OCI-LY3 (cell line): ENCODE data around the gene ORM1.

Experiments
- H2AFZ ChIP-seq: fragments of 200-600, 300-600 bp; shearing (Covaris generic); 2 replicates; pipeline ENCODE4 v1.6.0; 2014; ENCODE audit warnings: antibody characterized with exemption, low read depth, low read length
- H3K27ac ChIP-seq: fragments of 200-600, 300-600 bp; sonication (generic); 2 replicates; pipeline ENCODE4 v1.5.1; 2014; ENCODE audit warnings: mild to moderate bottlenecking, low read length, moderate library complexity, mixed read lengths
- H3K27me3 ChIP-seq: fragments of 200-600, 300-600 bp; sonication (generic); 2 replicates; pipeline ENCODE4 v1.6.1; 2014; ENCODE audit warnings: low read depth, low read length, mixed read lengths
- H3K36me3 ChIP-seq: fragments of 200-600, 300-600 bp; sonication (generic); replicated peaks from 2 replicates; pipeline ENCODE3; 2014; ENCODE audit warnings: low read depth, low read length, mixed read lengths
- H3K4me1 ChIP-seq: fragments of 300-600, 200-600 bp; sonication (generic); 2 replicates; pipeline ENCODE4 v1.6.1; 2014; ENCODE audit warnings: low read length, mixed read lengths
- H3K4me2 ChIP-seq: fragments of 200-600, 300-600 bp; sonication (generic); 2 replicates; pipeline ENCODE4 v1.6.1; 2014; ENCODE audit warnings: low read length, mixed read lengths
- H3K4me3 ChIP-seq: fragments of 300-600, 200-600 bp; sonication (generic); 2 replicates; pipeline ENCODE4 v1.5.1; 2014; ENCODE audit warnings: antibody characterized with exemption, mild to moderate bottlenecking, low read length, moderate library complexity
- H3K79me2 ChIP-seq: fragments of 300-600, 200-600 bp; shearing (Covaris generic); 2 replicates; pipeline ENCODE4 v1.6.1; 2014; ENCODE audit warnings: mild to moderate bottlenecking, low read length, mixed read lengths
- H3K9ac ChIP-seq: fragments of 300-600, 200-600 bp; shearing (Covaris generic); 2 replicates; pipeline ENCODE4 v1.6.0; 2014; ENCODE audit warnings: mild to moderate bottlenecking, low read length, moderate library complexity
- H3K9me3 ChIP-seq: fragments of 200-600, 300-600 bp; shearing (Covaris generic); 2 replicates; pipeline ENCODE4 v1.6.1; 2014; ENCODE audit warnings: low read length, mixed read lengths; ENCODE audit not compliant: insufficient read depth
- H4K20me1 ChIP-seq: fragments of 200-600, 300-600 bp; sonication (generic); 2 replicates; pipeline ENCODE4 v1.6.1; 2016; ENCODE audit warnings: low read length, mixed read lengths; ENCODE audit not compliant: insufficient read depth
- EZH2phosphoT487 ChIP-seq: fragments of 200-600 bp; shearing (Covaris generic); IDR thresholded peaks from 2 replicates; pipeline ENCODE4 v1.6.1; 2018; ENCODE audit warnings: antibody characterized with exemption, mixed run types, low read depth
- TF ChIP-seq, protein P1 (sequence below): fragments of 200-600, 300-600 bp; sonication (generic); IDR thresholded peaks from 2 replicates; pipeline ENCODE4 v1.5.1; 2014; ENCODE audit warnings: antibody characterized with exemption, low read length, low read depth

ORM1 gene

DNA sequence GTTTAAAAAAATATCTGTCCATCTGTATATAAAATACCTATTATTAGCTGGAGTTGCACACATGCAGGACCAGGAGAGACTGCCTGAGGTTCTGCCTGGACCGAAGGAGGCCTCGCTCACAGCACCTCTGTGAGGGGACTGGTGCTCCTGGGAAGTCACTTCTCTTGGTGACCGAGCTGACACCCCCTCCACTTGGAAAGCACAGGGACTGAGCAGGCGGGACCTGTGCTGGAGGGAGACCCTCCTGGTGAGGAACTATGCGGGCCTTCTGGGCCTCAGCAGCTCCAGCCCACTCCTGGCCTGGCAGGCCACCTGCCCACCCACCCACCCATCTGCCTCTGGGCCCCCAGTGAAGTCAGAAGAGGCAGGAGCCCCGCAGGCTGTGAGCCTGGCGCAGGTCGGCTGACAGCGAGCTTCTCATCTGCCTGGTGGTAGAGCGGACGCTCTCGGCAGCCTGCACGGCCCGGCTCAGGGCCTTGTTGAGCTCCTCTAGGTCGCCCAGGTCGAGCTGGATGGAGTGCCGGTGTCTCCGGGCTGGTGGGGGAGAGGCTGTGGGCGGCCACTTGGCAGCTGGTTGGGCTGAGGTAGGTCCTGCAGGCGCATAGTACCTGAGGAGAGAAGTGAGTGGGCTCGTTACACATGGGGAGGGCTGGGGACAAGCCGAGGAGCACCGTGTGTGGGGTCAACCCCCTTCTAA is 13.9 kb downstream of the ORM1 start:
- peaks cover 69% of the 10 kb centered on the region for H3K36me3 ChIP-seq
- no peak overlapping the region for H2AFZ ChIP-seq
- no peak for TF ChIP-seq EZH2phosphoT487
- TF ChIP-seq, protein P1, sequence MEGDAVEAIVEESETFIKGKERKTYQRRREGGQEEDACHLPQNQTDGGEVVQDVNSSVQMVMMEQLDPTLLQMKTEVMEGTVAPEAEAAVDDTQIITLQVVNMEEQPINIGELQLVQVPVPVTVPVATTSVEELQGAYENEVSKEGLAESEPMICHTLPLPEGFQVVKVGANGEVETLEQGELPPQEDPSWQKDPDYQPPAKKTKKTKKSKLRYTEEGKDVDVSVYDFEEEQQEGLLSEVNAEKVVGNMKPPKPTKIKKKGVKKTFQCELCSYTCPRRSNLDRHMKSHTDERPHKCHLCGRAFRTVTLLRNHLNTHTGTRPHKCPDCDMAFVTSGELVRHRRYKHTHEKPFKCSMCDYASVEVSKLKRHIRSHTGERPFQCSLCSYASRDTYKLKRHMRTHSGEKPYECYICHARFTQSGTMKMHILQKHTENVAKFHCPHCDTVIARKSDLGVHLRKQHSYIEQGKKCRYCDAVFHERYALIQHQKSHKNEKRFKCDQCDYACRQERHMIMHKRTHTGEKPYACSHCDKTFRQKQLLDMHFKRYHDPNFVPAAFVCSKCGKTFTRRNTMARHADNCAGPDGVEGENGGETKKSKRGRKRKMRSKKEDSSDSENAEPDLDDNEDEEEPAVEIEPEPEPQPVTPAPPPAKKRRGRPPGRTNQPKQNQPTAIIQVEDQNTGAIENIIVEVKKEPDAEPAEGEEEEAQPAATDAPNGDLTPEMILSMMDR = no peak
- no peak overlapping the region for H3K4me2 ChIP-seq
- no peaks in the 10 kb centered on the region for H3K27me3 ChIP-seq
- peaks cover 19% of the 10 kb centered on the region for H3K4me1 ChIP-seq
- H3K4me3 ChIP-seq = no peak overlapping the region
- H3K9ac ChIP-seq = no peak overlapping the region
- H3K9me3 ChIP-seq = no peaks in the 10 kb centered on the region
- H3K27ac ChIP-seq = no peak overlapping the region
- no peaks in the 10 kb centered on the region for H3K79me2 ChIP-seq
- peaks cover 7% of the 10 kb centered on the region; the same call in 1 of the 2 replicates for H4K20me1 ChIP-seq

- H3K27ac ChIP-seq = no peak overlapping the region
- H3K36me3 ChIP-seq = peaks cover 77% of the 10 kb centered on the region
- H2AFZ ChIP-seq = no peak overlapping the region
- H3K9me3 ChIP-seq = no peaks in the 10 kb centered on the region
- H3K9ac ChIP-seq = no peak overlapping the region
- H3K4me3 ChIP-seq = no peak overlapping the region
- no peaks in the 10 kb centered on the region for H3K79me2 ChIP-seq
- TF ChIP-seq EZH2phosphoT487 = no peak
- TF ChIP-seq, protein P1 = no peak
- peaks cover 14% of the 10 kb centered on the region for H3K4me1 ChIP-seq
- no peak overlapping the region for H3K4me2 ChIP-seq
- peaks cover 7% of the 10 kb centered on the region; the same call in 1 of the 2 replicates for H4K20me1 ChIP-seq
- no peaks in the 10 kb centered on the region for H3K27me3 ChIP-seq
These were observed 15.3 kb downstream of the ORM1 start for GRCh38 chr9:114338187-114338586.

- Histone ChIP-seq H4K20me1 (peaks cover 7% of the 10 kb centered on the region; the same call in 1 of the 2 replicates), H3K27me3 (no peaks in the 10 kb centered on the region), H3K27ac (no peak overlapping the region), H2AFZ (no peak overlapping the region), H3K79me2 (no peaks in the 10 kb centered on the region), H3K9me3 (no peaks in the 10 kb centered on the region), H3K4me3 (no peak overlapping the region), H3K36me3 (peaks cover 88% of the 10 kb centered on the region), H3K9ac (no peak overlapping the region), H3K4me1 (peaks cover 14% of the 10 kb centered on the region), H3K4me2 (no peak overlapping the region)
- TF ChIP-seq, protein P1 = peak; percentile 91
- TF ChIP-seq EZH2phosphoT487 = no peak
These were observed 16.4 kb downstream of the ORM1 start for GRCh38 chr9:114339130-114339908.

DNA sequence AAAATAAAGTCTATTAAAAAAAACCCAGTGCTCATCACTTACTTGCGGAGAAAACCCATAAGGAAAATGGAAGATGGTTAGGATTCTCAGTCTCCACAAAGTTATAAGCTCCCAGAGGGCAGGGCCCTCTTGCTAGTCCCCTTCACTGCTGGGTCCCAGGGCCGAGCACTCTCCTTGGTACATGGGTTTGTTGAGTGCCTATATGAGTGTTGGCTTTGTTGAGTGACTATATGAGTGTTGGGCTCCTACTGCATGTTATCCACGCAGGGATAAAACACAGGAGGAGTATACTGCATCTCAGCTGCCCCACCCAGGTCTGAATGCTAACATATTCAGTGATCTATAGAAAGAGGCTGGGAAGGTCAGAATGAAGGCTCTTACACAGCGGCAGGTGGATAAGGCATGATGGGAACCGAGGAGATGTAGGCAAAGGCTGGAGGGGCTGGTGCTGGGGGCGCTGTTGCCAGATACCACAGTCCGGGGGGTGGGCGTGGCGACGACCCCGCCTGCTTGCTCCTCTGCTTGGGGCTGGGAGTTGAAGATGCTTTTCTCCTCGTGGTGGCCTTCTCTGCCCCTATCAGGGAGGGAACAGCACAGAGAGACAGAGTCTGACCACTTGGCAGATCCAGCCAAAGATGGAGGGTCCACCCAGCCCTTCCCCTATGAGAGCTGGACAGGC is 18.4 kb downstream of the ORM1 start:
- H3K4me3 ChIP-seq = no peak overlapping the region
- peaks cover 7% of the 10 kb centered on the region; the same call in 1 of the 2 replicates for H4K20me1 ChIP-seq
- peaks cover 14% of the 10 kb centered on the region for H3K4me1 ChIP-seq
- no peaks in the 10 kb centered on the region for H3K79me2 ChIP-seq
- H3K4me2 ChIP-seq = no peak overlapping the region
- H3K9me3 ChIP-seq = no peaks in the 10 kb centered on the region
- no peak overlapping the region for H2AFZ ChIP-seq
- H3K27ac ChIP-seq = no peak overlapping the region
- H3K9ac ChIP-seq = no peak overlapping the region
- H3K27me3 ChIP-seq = no peaks in the 10 kb centered on the region
- TF ChIP-seq, protein P1 = no peak
- TF ChIP-seq EZH2phosphoT487 = no peak
- H3K36me3 ChIP-seq = peaks cover 86% of the 10 kb centered on the region
